Kidney epithelial cell (primary cell): ENCODE data around the gene C8A. TPM values are rescaled to one million over a fixed set of nuclear protein-coding genes. Genes with fewer than 3 reads are reported as not detected.

Experiments
- DNase-seq: peaks from one replicate; pipeline ENCODE4 v3.0.0-alpha.2; 2010; ENCODE audit warnings: low read depth
- H3K27me3 ChIP-seq: 2 replicates; pipeline ENCODE4 v1.6.0; 2011; ENCODE audit warnings: low read length; ENCODE audit not compliant: control insufficient read depth, insufficient read depth
- H3K36me3 ChIP-seq: 2 replicates; pipeline ENCODE4 v1.5.1; 2011; ENCODE audit warnings: low read length; ENCODE audit not compliant: control insufficient read depth, insufficient read depth
- H3K4me3 ChIP-seq: 2 replicates; pipeline ENCODE4 v1.5.1; 2011; ENCODE audit warnings: low read depth, mild to moderate bottlenecking, control low read depth, low read length
- CTCF ChIP-seq: IDR thresholded peaks from 2 replicates; pipeline ENCODE4 v1.5.1; 2011; ENCODE audit warnings: mild to moderate bottlenecking, moderate library complexity, low read length, control low read depth, inconsistent platforms; ENCODE audit not compliant: insufficient read depth, poor library complexity, severe bottlenecking
- total RNA-seq: library from RNA; depleted of rRNA; stranded (reverse); fragments of >200 nt; gene quantifications from 2 replicates; pipeline ENCODE4 v1.2.3, GENCODE V29; 2015

The C8A gene
- total RNA-seq, 1 donor from 2014 or later: not detected

- H3K27me3 ChIP-seq: no peaks in the 10 kb centered on the region
- no peak for TF ChIP-seq CTCF
- no peaks in the 10 kb centered on the region for H3K36me3 ChIP-seq
- no peak overlapping the region for H3K4me3 ChIP-seq
- DNase-seq: no peak
Measured at GRCh38 chr1:56838759-56839158, 15.8 kb upstream of the C8A start.

DNA sequence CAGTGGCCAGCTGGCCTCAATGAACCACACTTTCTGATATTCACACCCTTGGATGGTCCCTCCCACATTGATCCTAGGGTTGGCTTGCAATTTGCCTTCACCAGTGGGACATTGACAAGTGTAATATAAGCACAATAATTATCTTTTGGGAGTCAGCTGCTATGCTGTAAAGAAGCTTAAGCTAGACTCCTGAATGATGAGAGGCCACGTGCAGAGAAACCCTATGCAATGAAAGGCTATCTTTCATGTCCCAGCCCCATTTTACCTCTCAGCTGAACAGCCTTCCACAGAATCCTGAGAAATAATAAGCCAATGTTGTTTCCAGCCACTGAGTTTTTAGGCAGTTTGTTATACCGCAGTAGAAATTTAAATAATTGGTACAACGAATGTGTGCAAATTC, 11.1 kb upstream of the C8A start:
- no peak for DNase-seq
- Histone ChIP-seq H3K36me3 (no peaks in the 10 kb centered on the region), H3K4me3 (no peak overlapping the region), H3K27me3 (no peaks in the 10 kb centered on the region)
- TF ChIP-seq CTCF: no peak

- Histone ChIP-seq H3K4me3 (no peak overlapping the region), H3K27me3 (no peaks in the 10 kb centered on the region), H3K36me3 (no peaks in the 10 kb centered on the region)
- DNase-seq: no peak
- TF ChIP-seq CTCF: no peak
Measured at GRCh38 chr1:56844545-56845136, 10.0 kb upstream of the C8A start.

DNA sequence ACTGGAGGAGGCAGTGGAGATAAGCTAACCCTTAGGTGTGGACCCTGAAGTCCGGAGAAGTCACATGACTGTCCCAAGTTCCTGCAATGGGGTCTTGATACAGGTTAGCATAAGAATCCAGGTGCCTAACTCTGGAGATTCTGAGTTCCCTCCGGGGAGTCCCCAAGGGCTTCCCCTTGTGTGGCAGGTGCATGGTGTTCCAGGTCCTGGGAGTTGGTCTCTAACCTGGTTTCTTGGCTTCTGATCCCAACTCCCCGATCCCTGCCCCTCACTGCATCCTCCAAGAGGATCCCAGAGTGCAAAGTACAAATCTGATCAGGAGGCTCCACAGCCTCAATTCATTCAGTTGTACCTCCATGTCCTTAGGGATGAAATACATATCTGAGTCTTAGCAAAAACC, 9.3 kb upstream of the C8A start:
- Histone ChIP-seq H3K36me3 (no peaks in the 10 kb centered on the region), H3K27me3 (no peaks in the 10 kb centered on the region), H3K4me3 (no peak overlapping the region)
- no peak for DNase-seq
- TF ChIP-seq CTCF: no peak

DNA sequence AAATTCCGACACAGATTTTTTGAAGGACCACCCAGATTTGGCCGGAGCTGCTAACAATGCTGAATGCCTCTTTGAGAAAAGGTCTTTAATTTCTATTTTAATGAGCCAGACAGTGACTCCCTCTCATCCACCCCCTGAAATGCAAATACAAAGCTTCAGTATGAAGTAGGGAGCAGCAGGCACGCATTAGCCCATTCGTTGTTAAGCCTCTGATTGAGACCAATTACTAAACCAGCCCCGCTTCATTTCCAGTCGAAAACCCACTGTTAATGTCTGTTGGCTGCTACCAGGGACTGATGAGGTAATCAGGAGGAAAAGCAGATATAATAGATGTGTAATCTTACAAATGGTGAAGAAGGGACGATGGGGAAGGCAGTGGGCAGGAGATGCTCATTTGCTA, 4.8 kb upstream of the C8A start:
- H3K36me3 ChIP-seq: no peaks in the 10 kb centered on the region
- DNase-seq: no peak
- no peaks in the 10 kb centered on the region for H3K27me3 ChIP-seq
- no peak for TF ChIP-seq CTCF
- no peak overlapping the region for H3K4me3 ChIP-seq

DNA sequence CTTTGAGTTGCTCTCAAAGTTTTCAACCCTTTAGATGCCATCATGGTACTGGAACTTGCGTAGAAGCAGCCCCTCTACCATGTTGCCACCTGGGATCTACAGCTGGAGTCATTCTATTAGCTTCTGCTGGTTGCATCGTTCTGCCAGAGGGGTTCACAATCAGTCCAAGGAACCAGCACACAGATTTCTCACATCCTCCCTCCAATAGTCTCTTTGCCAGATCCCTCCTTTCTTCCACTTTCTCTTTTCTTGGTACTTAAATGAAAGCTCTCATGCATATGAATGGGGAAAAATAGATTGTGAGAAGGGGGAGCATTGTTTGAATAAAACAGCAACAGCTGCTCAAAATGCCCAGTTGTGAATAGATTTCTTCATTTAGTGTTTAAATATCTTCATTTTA, 4.2 kb upstream of the C8A start:
- TF ChIP-seq CTCF: no peak
- Histone ChIP-seq H3K36me3 (no peaks in the 10 kb centered on the region), H3K4me3 (no peak overlapping the region), H3K27me3 (no peaks in the 10 kb centered on the region)
- DNase-seq: no peak
